HG03439 (cell line): ENCODE results near the gene STUM.

ENCODE experiments used
- ATAC-seq: cut with Tn5 transposase; IDR thresholded peaks from one replicate; pipeline ENCODE4 v1.9.1; 2021; ENCODE audit warnings: mild to moderate bottlenecking, moderate library complexity; ENCODE audit not compliant: unreplicated experiment

Gene STUM

GRCh38 chr1:226624526-226624925 lies 76.0 kb downstream of the STUM start:
- ATAC-seq: no peak

- ATAC-seq: no peak
Observed at GRCh38 chr1:226625326-226625725, 76.8 kb downstream of the STUM start.

- peak; percentile 21 for ATAC-seq
Observed at GRCh38 chr1:226625832-226626576, 77.4 kb downstream of the STUM start.

- peak; percentile 81 for ATAC-seq
Observed at GRCh38 chr1:226626577-226626956, 78.0 kb downstream of the STUM start.

- no peak for ATAC-seq
Observed at GRCh38 chr1:226627050-226627755, 78.6 kb downstream of the STUM start.

GRCh38 chr1:226627924-226628611 lies 79.5 kb downstream of the STUM start:
- no peak for ATAC-seq

- no peak for ATAC-seq
Observed at GRCh38 chr1:226628612-226629155, 80.1 kb downstream of the STUM start.

- no peak for ATAC-seq
Observed at GRCh38 chr1:226629210-226629895, 80.8 kb downstream of the STUM start.

GRCh38 chr1:226629896-226630550 lies 81.5 kb downstream of the STUM start:
- no peak for ATAC-seq

- no peak for ATAC-seq
Observed at GRCh38 chr1:226630592-226630991, 82.0 kb downstream of the STUM start.

GRCh38 chr1:226631229-226632000 lies 82.9 kb downstream of the STUM start:
- no peak for ATAC-seq

- ATAC-seq: no peak
Observed at GRCh38 chr1:226632169-226632879, 83.8 kb downstream of the STUM start.

- no peak for ATAC-seq
Observed at GRCh38 chr1:226632922-226633351, 84.4 kb downstream of the STUM start.

GRCh38 chr1:226633541-226634165 lies 85.1 kb downstream of the STUM start:
- ATAC-seq: no peak

- peak; percentile 73 for ATAC-seq
Observed at GRCh38 chr1:226634166-226634588, 85.6 kb downstream of the STUM start.

GRCh38 chr1:226634611-226635246 lies 86.2 kb downstream of the STUM start:
- no peak for ATAC-seq

- no peak for ATAC-seq
Observed at GRCh38 chr1:226635456-226635941, 86.9 kb downstream of the STUM start.

- ATAC-seq: no peak
Observed at GRCh38 chr1:226636847-226637096, 88.2 kb downstream of the STUM start.
